Esophagus squamous epithelium (tissue), 4 donors: ENCODE measurements around the gene SEPTIN10.

ENCODE experiments used
- CTCF ChIP-seq, 6 experiments: fragments of 450-650 bp in 4 of 6; fragments of 200-600 bp in 2 of 6; sonication (generic) in 2 of 6; IDR thresholded peaks; one replicate each; pipeline ENCODE4 v1.5.1; 2016 to 2019; ENCODE audit warnings: antibody characterized with exemption in 6 of 6, mild to moderate bottlenecking in 4 of 6, moderate library complexity in 4 of 6
- POLR2A ChIP-seq, 4 donors: fragments of 450-650 bp; IDR thresholded peaks; one replicate each; pipeline ENCODE4 v1.6.1; 2017; ENCODE audit warnings: antibody characterized with exemption in 4 of 4, mild to moderate bottlenecking in 4 of 4, moderate library complexity in 3 of 4

- TF ChIP-seq CTCF (IDR thresholded peaks at IDR 0.05) (no peak), POLR2A (IDR thresholded peaks at IDR 0.05) (no peak)
These were observed 91.7 kb downstream of the SEPTIN10 start for GRCh38 chr2:109522063-109522374.
